Activated CD8-positive, alpha-beta T cell treated with anti-CD3 and anti-CD28 coated beads for 36 hours (primary cell): Measurements from ENCODE around the gene EMC8. TPM values are rescaled to one million over a fixed set of nuclear protein-coding genes. Genes with fewer than 3 reads are reported as not detected.

Source experiments
- ATAC-seq: fragments of 200-7000 bp; cut with Tn5 transposase; one replicate; pipeline ENCODE4 v1.10.0; 2021; ENCODE audit warnings: mild to moderate bottlenecking, moderate library complexity
- CTCF ChIA-PET: fragments of 350-600 bp; sonication (Branson Sonifier 250); formaldehyde crosslinking; loops from one replicate; lab custom pipeline; 2021; ENCODE audit warnings: antibody characterized with exemption; lab: Charles Lee
- POLR2A ChIA-PET: fragments of 350-600 bp; sonication (Branson Sonifier 250); formaldehyde crosslinking; loops from one replicate; lab custom pipeline; 2021; ENCODE audit warnings: antibody characterized with exemption; lab: Charles Lee
- DNase-seq: peaks from one replicate; pipeline ENCODE4 v3.0.0-alpha.2; 2020
- H3K27ac Mint-ChIP-seq: one replicate; pipeline ENCODE4 v1.8.0; 2021; ENCODE audit warnings: mild to moderate bottlenecking, mixed read lengths
- H3K27me3 Mint-ChIP-seq: one replicate; pipeline ENCODE4 v1.8.0; 2021; ENCODE audit warnings: mixed read lengths
- H3K36me3 Mint-ChIP-seq: one replicate; pipeline ENCODE4 v1.8.0; 2021; ENCODE audit warnings: low read depth, mixed read lengths
- H3K4me1 Mint-ChIP-seq: one replicate; pipeline ENCODE4 v1.8.0; 2021; ENCODE audit warnings: low read depth, mixed read lengths
- H3K4me3 Mint-ChIP-seq: one replicate; pipeline ENCODE4 v1.8.0; 2021; ENCODE audit warnings: mild to moderate bottlenecking, moderate library complexity, mixed read lengths
- H3K9me3 Mint-ChIP-seq: one replicate; pipeline ENCODE4 v1.8.0; 2021; ENCODE audit warnings: mixed read lengths
- intact Hi-C: fragments of 100-400 bp; cut with micrococcal nuclease; formaldehyde crosslinking; loops from one replicate; pipeline ENCODE4 v1.10.0; 2022
- total RNA-seq, 2 experiments: library from RNA; stranded (reverse); gene quantifications; one replicate each; pipeline ENCODE4 v1.2.3, GENCODE V29; 2021
- TF ChIP-seq, protein P1 (sequence below): fragments of 200-600 bp; IDR thresholded peaks from one replicate; pipeline ENCODE4 v1.8.0; 2022; ENCODE audit warnings: antibody characterized with exemption, mild to moderate bottlenecking

Gene EMC8
- total RNA-seq, 2 experiments from 2014 or later, result 32.4 to 38.6 TPM

GRCh38 chr16:85733155-85733838, 66.0 kb downstream of the EMC8 start:
- CTCF ChIA-PET, result no interaction called here
- POLR2A ChIA-PET, result no interaction called here
- TF ChIP-seq, protein P1, sequence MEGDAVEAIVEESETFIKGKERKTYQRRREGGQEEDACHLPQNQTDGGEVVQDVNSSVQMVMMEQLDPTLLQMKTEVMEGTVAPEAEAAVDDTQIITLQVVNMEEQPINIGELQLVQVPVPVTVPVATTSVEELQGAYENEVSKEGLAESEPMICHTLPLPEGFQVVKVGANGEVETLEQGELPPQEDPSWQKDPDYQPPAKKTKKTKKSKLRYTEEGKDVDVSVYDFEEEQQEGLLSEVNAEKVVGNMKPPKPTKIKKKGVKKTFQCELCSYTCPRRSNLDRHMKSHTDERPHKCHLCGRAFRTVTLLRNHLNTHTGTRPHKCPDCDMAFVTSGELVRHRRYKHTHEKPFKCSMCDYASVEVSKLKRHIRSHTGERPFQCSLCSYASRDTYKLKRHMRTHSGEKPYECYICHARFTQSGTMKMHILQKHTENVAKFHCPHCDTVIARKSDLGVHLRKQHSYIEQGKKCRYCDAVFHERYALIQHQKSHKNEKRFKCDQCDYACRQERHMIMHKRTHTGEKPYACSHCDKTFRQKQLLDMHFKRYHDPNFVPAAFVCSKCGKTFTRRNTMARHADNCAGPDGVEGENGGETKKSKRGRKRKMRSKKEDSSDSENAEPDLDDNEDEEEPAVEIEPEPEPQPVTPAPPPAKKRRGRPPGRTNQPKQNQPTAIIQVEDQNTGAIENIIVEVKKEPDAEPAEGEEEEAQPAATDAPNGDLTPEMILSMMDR, result no peak
- Mint-ChIP-seq H3K36me3 (no peaks in the 10 kb centered on the region), H3K27ac (no peak overlapping the region), H3K27me3 (no peaks in the 10 kb centered on the region), H3K4me1 (peaks cover 28% of the 10 kb centered on the region), H3K9me3 (no peaks in the 10 kb centered on the region), H3K4me3 (no peak overlapping the region)
- intact Hi-C loops, result no loop called here
- ATAC-seq, result no peak
- no peak for DNase-seq

DNA sequence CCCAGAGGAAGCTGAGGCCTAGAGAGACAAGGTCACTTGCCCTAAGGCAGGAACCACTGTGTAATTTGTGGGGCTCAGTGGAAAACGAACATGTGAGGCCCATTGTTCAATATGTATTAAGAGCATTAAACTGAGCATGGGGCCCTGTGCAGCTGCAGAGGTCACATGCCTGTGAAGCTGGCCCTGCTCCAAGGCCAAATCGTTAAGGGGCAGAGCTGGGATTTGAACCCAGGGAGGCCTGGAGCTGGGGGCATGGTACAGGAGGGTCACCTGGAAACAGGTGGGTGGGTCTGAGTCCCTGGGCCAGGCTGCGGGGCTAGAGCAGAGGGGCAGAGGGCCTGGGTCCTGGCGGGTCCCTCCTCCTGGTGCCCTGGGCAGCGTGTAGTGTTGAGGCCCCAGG, 68.2 kb downstream of the EMC8 start:
- H3K4me1 Mint-ChIP-seq, result peaks cover 25% of the 10 kb centered on the region
- ChIA-PET CTCF (no interaction called here), POLR2A (no interaction called here)
- no peaks in the 10 kb centered on the region for H3K27me3 Mint-ChIP-seq
- TF ChIP-seq, protein P1, result no peak
- no peaks in the 10 kb centered on the region for H3K9me3 Mint-ChIP-seq
- no peak overlapping the region for H3K4me3 Mint-ChIP-seq
- ATAC-seq, result no peak
- H3K27ac Mint-ChIP-seq, result no peak overlapping the region
- H3K36me3 Mint-ChIP-seq, result no peaks in the 10 kb centered on the region
- intact Hi-C loops, result no loop called here
- DNase-seq, result no peak

- H3K27me3 Mint-ChIP-seq, result no peaks in the 10 kb centered on the region
- H3K4me3 Mint-ChIP-seq, result no peak overlapping the region
- ATAC-seq, result no peak
- no peaks in the 10 kb centered on the region for H3K9me3 Mint-ChIP-seq
- no peak overlapping the region for H3K27ac Mint-ChIP-seq
- intact Hi-C loops, result no loop called here
- ChIA-PET CTCF (interaction anchor here (1.1 to 1.4 kb wide), 2 partner anchors 13 to 15 kb away, joined by 4 read pairs; no protein-coding TSS in a partner anchor), POLR2A (no interaction called here)
- TF ChIP-seq, protein P1, result no peak
- DNase-seq, result no peak
- H3K36me3 Mint-ChIP-seq, result no peaks in the 10 kb centered on the region
- peaks cover 15% of the 10 kb centered on the region for H3K4me1 Mint-ChIP-seq
Observed at GRCh38 chr16:85730186-85730465, 69.2 kb downstream of the EMC8 start.

DNA sequence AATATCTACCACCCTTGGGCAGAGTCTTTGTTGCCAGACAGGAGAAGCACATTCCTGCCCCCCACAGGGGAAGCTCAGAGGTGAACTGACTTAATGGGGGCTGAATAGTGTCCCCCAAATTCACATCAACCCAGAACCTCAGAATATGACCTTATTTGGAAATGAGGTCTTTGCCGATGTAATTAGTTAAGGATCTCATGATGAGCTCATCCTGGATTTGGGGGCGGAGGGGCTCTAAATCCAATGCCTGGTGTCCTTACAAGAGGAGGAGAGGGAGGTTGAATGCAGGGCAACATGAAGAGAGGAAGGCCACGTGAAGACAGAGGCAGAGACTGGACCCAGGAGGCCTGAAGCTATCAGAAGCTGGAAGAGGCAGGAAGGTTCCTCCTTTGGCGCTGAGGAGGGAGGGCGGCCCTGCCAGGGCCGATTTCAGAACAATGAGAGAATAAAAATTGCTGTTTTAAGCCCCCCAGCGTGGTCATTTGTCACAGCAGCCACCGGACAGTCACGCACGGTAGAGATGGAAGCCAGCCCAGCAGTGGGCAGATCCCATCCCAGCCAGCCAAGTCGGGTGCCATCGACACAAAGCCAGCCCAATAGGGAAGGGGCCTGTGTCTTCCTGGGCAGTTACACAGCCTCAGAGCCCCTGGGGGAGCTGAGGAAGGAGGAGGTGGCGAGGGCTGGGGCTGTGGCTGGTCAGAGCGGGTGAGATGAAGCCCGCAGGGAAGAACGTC, 69.7 kb downstream of the EMC8 start:
- no peak overlapping the region for H3K4me3 Mint-ChIP-seq
- no peaks in the 10 kb centered on the region for H3K9me3 Mint-ChIP-seq
- ChIA-PET CTCF (interaction anchor here (1.1 to 1.4 kb wide), 2 partner anchors 12 to 14 kb away, joined by 4 read pairs; no protein-coding TSS in a partner anchor), POLR2A (no interaction called here)
- no peak for DNase-seq
- H3K27me3 Mint-ChIP-seq, result no peaks in the 10 kb centered on the region
- no peaks in the 10 kb centered on the region for H3K36me3 Mint-ChIP-seq
- intact Hi-C loops, result no loop called here
- no peak for ATAC-seq
- TF ChIP-seq, protein P1, result no peak
- H3K27ac Mint-ChIP-seq, result no peak overlapping the region
- H3K4me1 Mint-ChIP-seq, result peaks cover 9% of the 10 kb centered on the region

GRCh38 chr16:85728879-85729278, 70.5 kb downstream of the EMC8 start:
- ChIA-PET CTCF (interaction anchor here (1.1 to 1.4 kb wide), 2 partner anchors 11 to 13 kb away, joined by 4 read pairs; no protein-coding TSS in a partner anchor), POLR2A (no interaction called here)
- intact Hi-C loops, result no loop called here
- no peaks in the 10 kb centered on the region for H3K27me3 Mint-ChIP-seq
- H3K9me3 Mint-ChIP-seq, result no peaks in the 10 kb centered on the region
- H3K4me1 Mint-ChIP-seq, result peaks cover 5% of the 10 kb centered on the region
- no peak for DNase-seq
- H3K36me3 Mint-ChIP-seq, result no peaks in the 10 kb centered on the region
- TF ChIP-seq, protein P1, result no peak
- no peak overlapping the region for H3K4me3 Mint-ChIP-seq
- H3K27ac Mint-ChIP-seq, result no peak overlapping the region
- ATAC-seq, result no peak
